Stimulated activated memory B cell treated with anti-CD40 and anti-IgM and Interleukin-4, amounts not matched to agents 10 μg/mL and 1 μg/mL and 100 μg/mL, for 72 hours (primary cell): Measurements from ENCODE around the gene C8G.

Experiments used
- ATAC-seq: fragments of 150-1000 bp; cut with Tn5 transposase; 2 replicates; pipeline ENCODE4 v1.10.0; 2021
- H3K27ac Mint-ChIP-seq: one replicate; pipeline ENCODE4 v1.8.0; 2022; ENCODE audit warnings: mild to moderate bottlenecking, mixed read lengths
- H3K27me3 Mint-ChIP-seq: one replicate; pipeline ENCODE4 v1.8.0; 2022; ENCODE audit warnings: mixed read lengths
- H3K36me3 Mint-ChIP-seq: one replicate; pipeline ENCODE4 v1.8.0; 2022; ENCODE audit warnings: mixed read lengths
- H3K4me1 Mint-ChIP-seq: one replicate; pipeline ENCODE4 v1.8.0; 2022; ENCODE audit warnings: mixed read lengths
- H3K4me3 Mint-ChIP-seq: one replicate; pipeline ENCODE4 v1.8.0; 2022; ENCODE audit warnings: mild to moderate bottlenecking, moderate library complexity, mixed read lengths
- H3K9me3 Mint-ChIP-seq: one replicate; pipeline ENCODE4 v1.8.0; 2022; ENCODE audit warnings: mixed read lengths

C8G gene

GRCh38 chr9:136913701-136914438 is 31.2 kb upstream of the C8G start:
- Mint-ChIP-seq H3K4me3 (no peak overlapping the region), H3K36me3 (peaks cover 42% of the 10 kb centered on the region), H3K27ac (no peak overlapping the region), H3K4me1 (no peaks in the 10 kb centered on the region), H3K9me3 (no peaks in the 10 kb centered on the region), H3K27me3 (no peaks in the 10 kb centered on the region)
- ATAC-seq = no peak

- Mint-ChIP-seq H3K36me3 (peaks cover 45% of the 10 kb centered on the region), H3K27ac (no peak overlapping the region)
Observed at GRCh38 chr9:136915632-136916329, 29.3 kb upstream of the C8G start.

GRCh38 chr9:136916330-136917184 is 28.5 kb upstream of the C8G start:
- no peak overlapping the region for H3K27ac Mint-ChIP-seq
- H3K9me3 Mint-ChIP-seq = no peaks in the 10 kb centered on the region
- H3K4me1 Mint-ChIP-seq = no peaks in the 10 kb centered on the region
- H3K36me3 Mint-ChIP-seq = peaks cover 44% of the 10 kb centered on the region
- ATAC-seq = no peak
- no peaks in the 10 kb centered on the region for H3K27me3 Mint-ChIP-seq
- H3K4me3 Mint-ChIP-seq = no peak overlapping the region

More at GRCh38 chr9:136915632-136916329, 29.3 kb upstream of the C8G start:
- Mint-ChIP-seq H3K4me3 (no peak overlapping the region), H3K27me3 (no peaks in the 10 kb centered on the region), H3K9me3 (no peaks in the 10 kb centered on the region), H3K4me1 (no peaks in the 10 kb centered on the region)
- ATAC-seq = no peak

- H3K36me3 Mint-ChIP-seq = peaks cover 55% of the 10 kb centered on the region
- no peaks in the 10 kb centered on the region for H3K9me3 Mint-ChIP-seq
- ATAC-seq = no peak
- H3K27me3 Mint-ChIP-seq = no peaks in the 10 kb centered on the region
- no peak overlapping the region for H3K4me3 Mint-ChIP-seq
- H3K4me1 Mint-ChIP-seq = peaks cover 4% of the 10 kb centered on the region
- no peak overlapping the region for H3K27ac Mint-ChIP-seq
Observed at GRCh38 chr9:136917902-136918301, 27.1 kb upstream of the C8G start.

GRCh38 chr9:136920069-136920468 is 25.0 kb upstream of the C8G start:
- Mint-ChIP-seq H3K27me3 (no peaks in the 10 kb centered on the region), H3K9me3 (no peaks in the 10 kb centered on the region), H3K4me3 (no peak overlapping the region), H3K27ac (no peak overlapping the region), H3K4me1 (peaks cover 8% of the 10 kb centered on the region), H3K36me3 (peaks cover 67% of the 10 kb centered on the region)
- no peak for ATAC-seq

GRCh38 chr9:136920734-136921231 is 24.3 kb upstream of the C8G start:
- Mint-ChIP-seq H3K27me3 (no peaks in the 10 kb centered on the region), H3K9me3 (no peaks in the 10 kb centered on the region), H3K4me3 (no peak overlapping the region), H3K4me1 (peaks cover 8% of the 10 kb centered on the region), H3K36me3 (peaks cover 61% of the 10 kb centered on the region), H3K27ac (no peak overlapping the region)
- no peak for ATAC-seq

- ATAC-seq = no peak
- Mint-ChIP-seq H3K4me3 (no peak overlapping the region), H3K27ac (no peak overlapping the region), H3K9me3 (no peaks in the 10 kb centered on the region), H3K4me1 (peaks cover 8% of the 10 kb centered on the region), H3K27me3 (no peaks in the 10 kb centered on the region), H3K36me3 (peaks cover 57% of the 10 kb centered on the region)
Observed at GRCh38 chr9:136921307-136921706, 23.7 kb upstream of the C8G start.

GRCh38 chr9:136921718-136922117 is 23.3 kb upstream of the C8G start:
- Mint-ChIP-seq H3K4me1 (peaks cover 8% of the 10 kb centered on the region), H3K27me3 (no peaks in the 10 kb centered on the region), H3K27ac (no peak overlapping the region), H3K4me3 (no peak overlapping the region), H3K36me3 (peaks cover 56% of the 10 kb centered on the region), H3K9me3 (no peaks in the 10 kb centered on the region)
- no peak for ATAC-seq

GRCh38 chr9:136922540-136922939 is 22.5 kb upstream of the C8G start:
- Mint-ChIP-seq H3K9me3 (no peaks in the 10 kb centered on the region), H3K27me3 (no peaks in the 10 kb centered on the region), H3K4me1 (peaks cover 8% of the 10 kb centered on the region), H3K27ac (no peak overlapping the region), H3K36me3 (peaks cover 53% of the 10 kb centered on the region), H3K4me3 (no peak overlapping the region)
- peak; percentile 45 for ATAC-seq

- H3K36me3 Mint-ChIP-seq = peaks cover 54% of the 10 kb centered on the region
- H3K4me1 Mint-ChIP-seq = peaks cover 8% of the 10 kb centered on the region
- ATAC-seq = no peak
- H3K27me3 Mint-ChIP-seq = no peaks in the 10 kb centered on the region
- no peak overlapping the region for H3K4me3 Mint-ChIP-seq
- H3K27ac Mint-ChIP-seq = no peak overlapping the region
- no peaks in the 10 kb centered on the region for H3K9me3 Mint-ChIP-seq
Observed at GRCh38 chr9:136923881-136924280, 21.2 kb upstream of the C8G start.

GRCh38 chr9:136925414-136926153 is 19.5 kb upstream of the C8G start:
- no peaks in the 10 kb centered on the region for H3K9me3 Mint-ChIP-seq
- H3K27ac Mint-ChIP-seq = no peak overlapping the region
- no peak overlapping the region for H3K4me3 Mint-ChIP-seq
- no peak for ATAC-seq
- no peaks in the 10 kb centered on the region for H3K27me3 Mint-ChIP-seq
- peaks cover 8% of the 10 kb centered on the region for H3K4me1 Mint-ChIP-seq
- peaks cover 46% of the 10 kb centered on the region for H3K36me3 Mint-ChIP-seq

- H3K27me3 Mint-ChIP-seq = no peaks in the 10 kb centered on the region
- H3K9me3 Mint-ChIP-seq = no peaks in the 10 kb centered on the region
- peaks cover 43% of the 10 kb centered on the region for H3K36me3 Mint-ChIP-seq
- H3K4me1 Mint-ChIP-seq = peaks cover 8% of the 10 kb centered on the region
- ATAC-seq = no peak
- H3K4me3 Mint-ChIP-seq = peak overlapping the region; percentile 40
- no peak overlapping the region for H3K27ac Mint-ChIP-seq
Observed at GRCh38 chr9:136926154-136926704, 18.8 kb upstream of the C8G start.

GRCh38 chr9:136926749-136927148 is 18.3 kb upstream of the C8G start:
- Mint-ChIP-seq H3K27ac (no peak overlapping the region), H3K4me3 (peak overlapping the region; percentile 40), H3K9me3 (no peaks in the 10 kb centered on the region), H3K27me3 (no peaks in the 10 kb centered on the region), H3K4me1 (peaks cover 12% of the 10 kb centered on the region), H3K36me3 (peaks cover 43% of the 10 kb centered on the region)
- no peak for ATAC-seq
